GM19239 (cell line): ENCODE results near the gene GRIK3.
"Not testable (repeated sequence)": the region's sequence is repeated elsewhere in the genome, so short reads cannot be mapped to it uniquely, and the experiment has no call there.

Experiments used
- DNase-seq: peaks from one replicate; pipeline ENCODE4 v3.0.0; 2011; ENCODE audit warnings: low spot score; ENCODE audit not compliant: insufficient read length
- FAIRE-seq: peaks from 2 replicates; lab custom pipeline; 2011; peaks lifted over from hg19 to GRCh38; lab: Jason Lieb, UNC

GRIK3 gene

DNA sequence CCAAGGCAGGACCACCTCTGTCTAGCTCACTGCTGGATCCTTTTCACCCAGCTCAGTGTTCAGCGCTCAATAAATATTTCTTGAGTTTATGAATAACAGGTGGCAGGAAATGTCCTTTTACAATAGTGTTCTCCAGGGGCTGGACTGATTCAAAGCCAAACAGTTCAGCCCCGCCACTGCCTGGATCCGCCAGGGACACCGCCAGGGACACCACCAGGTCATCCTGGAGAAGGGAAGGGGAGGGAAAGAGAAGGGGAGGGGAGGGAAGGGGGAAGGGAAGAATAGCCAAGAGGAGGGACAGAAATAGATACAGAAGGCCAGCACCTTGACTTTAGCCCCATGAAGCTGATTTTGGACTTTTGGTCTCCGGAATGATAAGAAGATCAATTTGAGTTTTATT lies 255.6 kb downstream of the GRIK3 start:
- FAIRE-seq (no peak), DNase-seq (no peak)

DNA sequence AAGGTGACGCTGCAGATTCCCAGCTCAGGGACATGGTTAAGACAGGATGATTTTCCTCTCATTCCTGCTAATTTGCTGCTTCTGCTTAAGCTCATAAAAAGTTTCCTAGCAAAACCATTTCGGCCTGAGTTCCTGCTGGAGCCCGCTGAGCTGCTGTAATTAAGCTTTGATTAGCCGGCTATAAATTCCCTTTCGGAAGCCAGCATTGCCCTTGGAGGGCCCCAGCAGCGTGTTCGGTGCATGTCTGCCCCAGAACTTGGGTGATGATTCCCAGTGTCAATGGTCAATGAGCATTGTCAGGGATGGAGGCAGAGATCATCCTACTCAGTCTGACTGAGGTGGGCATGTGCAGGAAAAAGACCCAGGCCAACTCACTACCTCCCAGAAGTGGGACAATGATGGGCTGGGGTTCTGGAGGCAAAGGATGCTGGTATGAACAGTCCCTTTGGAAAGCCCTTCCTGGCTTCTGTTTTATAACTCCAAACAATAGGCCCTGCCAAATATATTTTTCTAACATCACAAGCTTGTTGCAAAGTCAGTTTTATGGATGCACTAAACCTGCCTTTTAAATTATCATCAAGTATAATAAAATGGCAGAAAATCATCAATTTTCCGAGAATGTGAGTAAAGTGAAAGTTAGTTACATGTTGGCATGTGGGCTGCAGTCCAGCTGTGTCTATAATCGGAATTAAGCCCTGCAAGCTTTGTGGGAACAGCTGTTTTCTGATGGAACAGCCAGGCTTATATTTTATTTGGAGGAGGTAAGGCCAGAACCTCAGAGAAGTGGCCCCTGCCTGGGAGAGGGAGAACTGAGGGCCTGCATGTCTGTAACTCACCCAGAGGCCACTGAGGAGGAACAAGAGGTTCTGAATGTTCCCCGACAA lies 257.1 kb downstream of the GRIK3 start:
- FAIRE-seq (no peak), DNase-seq (no peak)

DNA sequence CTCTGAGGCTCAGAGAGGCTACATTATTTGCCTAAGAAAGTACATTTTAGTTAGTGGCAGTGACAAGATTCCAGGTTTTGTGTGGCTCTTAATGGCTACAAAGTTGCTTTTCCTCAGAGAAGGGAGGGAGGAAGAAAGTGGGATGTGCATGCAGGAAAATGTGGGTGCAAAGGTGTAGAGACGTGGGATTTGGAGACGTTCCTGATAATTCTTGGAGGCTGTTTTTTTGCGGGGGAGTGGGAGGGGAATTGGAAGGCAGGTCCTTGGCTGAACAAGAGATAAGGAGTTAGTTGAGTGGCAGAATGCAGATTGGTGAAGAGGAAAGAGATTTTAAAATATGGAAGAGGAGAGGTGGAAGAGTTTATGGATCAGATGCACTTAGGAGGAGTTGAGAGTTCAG lies 258.1 kb downstream of the GRIK3 start:
- FAIRE-seq, result no peak

DNA sequence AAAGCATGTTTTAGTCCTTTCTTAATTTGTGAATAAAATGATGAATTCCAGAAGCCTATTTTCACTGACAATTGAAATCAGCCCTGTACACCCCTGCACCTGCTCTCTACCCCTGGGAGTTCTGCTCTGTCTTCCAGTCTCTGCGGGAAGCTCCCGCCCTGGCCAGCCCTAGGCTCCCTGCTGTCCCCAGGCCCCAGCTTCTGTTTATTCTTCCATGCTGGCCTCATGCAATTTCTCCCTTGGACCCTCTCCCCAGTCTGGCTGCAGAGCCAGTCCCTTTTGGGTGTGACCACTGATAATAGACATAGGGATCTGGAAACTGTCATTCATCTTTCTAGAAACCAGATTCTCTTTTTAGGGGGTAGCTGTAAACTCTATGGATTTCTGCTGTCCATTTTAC lies 258.6 kb downstream of the GRIK3 start:
- no peak for DNase-seq

More for the DNA sequence above, 258.1 kb downstream of the GRIK3 start:
- DNase-seq, result no peak

DNA sequence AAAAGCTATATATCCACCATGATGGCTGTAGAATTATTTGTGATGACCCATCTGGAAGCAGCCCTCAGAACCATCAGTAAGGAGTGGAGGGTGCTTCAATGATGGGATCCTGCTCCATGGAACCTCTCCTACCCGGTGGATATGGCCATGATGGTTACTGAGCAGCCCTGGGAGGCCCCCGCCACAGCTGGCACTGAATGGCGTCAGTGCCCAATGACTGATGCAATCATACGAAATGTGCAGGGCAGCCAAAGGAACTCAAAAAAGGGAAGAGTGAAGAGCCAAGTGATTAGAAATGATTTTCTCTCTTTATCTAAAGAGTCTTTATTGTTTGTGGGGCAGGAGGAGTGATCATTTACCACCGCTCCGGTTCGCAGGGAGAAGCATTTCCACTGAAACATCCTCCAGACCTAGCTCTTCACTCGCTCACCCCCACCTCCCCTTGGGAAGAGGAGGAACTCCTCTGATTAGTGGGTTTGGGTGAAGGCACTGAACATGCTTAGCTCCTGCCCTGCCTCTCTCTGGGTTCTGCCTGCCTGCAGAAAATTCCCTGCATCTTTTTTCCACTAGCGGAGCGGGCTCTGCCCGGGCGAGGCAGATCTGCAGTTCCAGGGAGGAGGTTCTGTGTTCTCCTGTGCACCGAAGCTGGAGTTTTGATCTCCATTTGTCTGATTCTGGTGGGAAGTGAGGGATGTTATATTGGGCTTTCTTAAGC lies 260.3 kb downstream of the GRIK3 start:
- no peak for FAIRE-seq
- DNase-seq, result no peak

More for the DNA sequence above, 258.6 kb downstream of the GRIK3 start:
- no peak for FAIRE-seq

DNA sequence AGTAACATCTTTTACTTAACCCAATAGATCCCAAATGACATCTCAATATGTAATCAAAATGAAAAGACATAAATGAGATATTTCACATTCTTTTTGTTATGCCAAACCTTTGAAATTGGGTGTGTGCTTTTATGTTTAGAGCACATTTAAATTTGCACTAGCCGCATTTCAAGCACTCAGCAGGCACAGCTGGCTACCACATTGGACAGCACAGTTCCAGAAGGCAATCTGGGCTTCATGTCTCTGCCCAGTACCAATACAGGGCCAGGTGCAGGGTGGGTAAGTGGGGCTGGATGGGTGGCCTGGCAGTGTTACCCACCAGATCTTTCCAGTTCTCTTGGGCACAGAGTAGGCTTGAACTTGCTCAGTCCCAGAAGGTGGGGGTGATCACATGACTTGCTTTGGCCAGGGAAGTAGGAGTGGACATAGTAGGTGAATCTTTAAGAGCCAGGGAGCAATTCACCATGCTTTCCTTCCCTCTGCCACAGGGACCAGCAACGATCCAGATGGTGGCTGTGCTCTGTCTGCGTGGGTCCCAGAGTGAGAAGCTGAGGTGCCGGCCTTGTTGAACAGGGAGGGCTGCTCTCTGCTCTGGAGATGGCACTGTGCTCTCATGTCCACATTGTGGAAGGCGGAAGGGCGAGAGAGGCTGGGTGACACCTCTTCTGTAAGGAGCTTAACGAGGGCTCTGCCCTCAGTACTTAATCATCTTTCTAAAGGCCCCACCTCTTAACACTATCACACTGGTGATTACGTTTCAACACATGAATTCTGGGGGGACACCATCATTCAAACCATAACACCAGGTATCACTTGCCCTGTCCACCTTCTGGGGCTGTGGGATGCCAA lies 261.4 kb downstream of the GRIK3 start:
- FAIRE-seq, result no peak
- no peak for DNase-seq

DNA sequence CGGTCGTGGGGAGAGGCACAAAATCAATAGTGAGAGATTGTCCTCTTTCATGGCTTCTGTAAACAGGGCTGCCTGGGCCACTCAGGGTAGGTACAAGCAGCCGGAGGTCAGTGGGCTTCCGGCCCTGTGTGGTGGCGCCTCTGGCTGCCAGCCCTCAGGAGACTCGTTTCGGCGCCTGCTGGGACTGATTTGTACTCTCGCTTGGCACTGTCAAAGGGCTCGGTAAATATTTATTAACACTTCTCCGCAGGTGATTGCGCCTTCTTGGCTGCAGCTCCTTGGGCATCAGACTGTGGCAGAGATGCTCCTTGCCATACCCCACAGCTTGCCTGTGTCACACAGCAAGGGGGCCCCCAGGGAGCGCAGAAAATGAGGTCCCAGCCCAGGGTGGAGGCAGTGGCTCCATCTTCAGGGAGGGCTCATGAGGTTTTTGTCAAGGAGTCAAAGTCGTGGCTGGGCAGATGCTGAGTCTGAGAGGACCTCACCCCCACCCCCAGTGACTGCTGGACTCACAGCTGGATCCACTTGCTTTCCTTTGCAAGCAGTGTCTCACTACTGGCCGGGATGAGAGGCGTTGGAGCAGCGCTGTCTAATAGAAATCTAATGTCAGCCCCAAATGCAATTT lies 262.5 kb downstream of the GRIK3 start:
- FAIRE-seq (no peak), DNase-seq (no peak)

DNA sequence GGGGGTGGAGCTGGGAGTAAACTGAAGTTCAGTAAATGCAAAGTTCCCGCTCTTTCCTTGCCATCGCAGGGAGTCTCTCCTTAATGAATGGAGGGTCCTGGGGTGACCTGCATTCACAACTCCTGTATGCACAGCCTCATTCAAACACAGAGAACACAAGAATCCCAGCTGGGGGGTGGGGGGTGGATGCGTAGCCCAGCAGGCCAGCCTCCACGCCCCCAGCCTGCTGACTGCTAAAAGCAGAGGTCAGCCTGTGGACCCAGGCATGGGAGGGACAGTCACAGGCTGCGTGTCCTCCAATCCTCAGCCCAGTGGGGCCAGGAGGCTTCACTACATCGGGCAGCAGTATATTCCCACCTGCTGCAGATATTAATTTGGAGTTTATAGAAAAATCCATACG lies 263.1 kb downstream of the GRIK3 start:
- FAIRE-seq (no peak), DNase-seq (no peak)

DNA sequence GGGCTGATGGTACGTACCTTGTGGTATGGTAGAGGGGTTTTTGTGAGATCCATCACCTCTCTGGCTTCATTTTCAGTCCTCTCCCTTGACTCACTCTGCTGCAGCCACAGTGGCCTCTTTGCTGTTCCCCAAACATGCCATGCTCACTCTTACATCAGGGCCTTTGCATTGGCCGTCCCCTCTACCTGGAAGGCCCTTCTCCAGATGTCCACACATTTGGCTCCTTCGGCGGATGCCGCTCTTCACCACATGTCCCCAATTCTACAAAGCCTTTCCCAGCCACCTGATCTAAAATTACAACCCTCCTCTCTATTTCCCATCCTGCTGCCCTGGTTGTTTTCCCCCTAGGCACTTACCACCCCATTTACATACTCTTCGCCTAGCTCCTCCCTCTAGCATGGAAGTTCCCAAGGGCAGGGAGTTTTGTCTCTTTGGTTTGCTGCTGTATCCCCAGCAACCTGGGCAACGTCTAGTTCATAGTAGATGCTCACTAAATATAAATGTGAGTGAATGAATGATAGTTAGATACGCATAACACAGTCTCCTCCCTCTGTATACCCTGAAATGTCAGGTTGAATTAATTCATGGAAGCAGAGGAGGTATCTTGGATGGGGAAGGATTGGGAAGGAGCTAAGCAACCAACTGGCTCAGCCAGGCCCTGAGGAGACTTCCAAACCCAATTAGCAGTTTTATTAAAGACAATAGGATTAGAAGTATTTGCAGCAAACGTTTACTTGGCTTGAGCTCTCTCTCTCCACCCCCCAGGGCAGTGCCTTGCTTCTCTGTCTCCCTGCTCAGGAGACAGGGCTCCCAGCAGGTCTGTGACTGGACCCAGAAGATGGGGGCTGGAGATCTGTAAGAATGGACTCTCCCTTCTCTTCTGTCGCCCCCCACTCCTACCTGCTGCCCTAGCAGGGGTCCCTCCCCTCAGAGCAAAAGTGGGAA lies 264.2 kb downstream of the GRIK3 start:
- no peak for DNase-seq
- no peak for FAIRE-seq

DNA sequence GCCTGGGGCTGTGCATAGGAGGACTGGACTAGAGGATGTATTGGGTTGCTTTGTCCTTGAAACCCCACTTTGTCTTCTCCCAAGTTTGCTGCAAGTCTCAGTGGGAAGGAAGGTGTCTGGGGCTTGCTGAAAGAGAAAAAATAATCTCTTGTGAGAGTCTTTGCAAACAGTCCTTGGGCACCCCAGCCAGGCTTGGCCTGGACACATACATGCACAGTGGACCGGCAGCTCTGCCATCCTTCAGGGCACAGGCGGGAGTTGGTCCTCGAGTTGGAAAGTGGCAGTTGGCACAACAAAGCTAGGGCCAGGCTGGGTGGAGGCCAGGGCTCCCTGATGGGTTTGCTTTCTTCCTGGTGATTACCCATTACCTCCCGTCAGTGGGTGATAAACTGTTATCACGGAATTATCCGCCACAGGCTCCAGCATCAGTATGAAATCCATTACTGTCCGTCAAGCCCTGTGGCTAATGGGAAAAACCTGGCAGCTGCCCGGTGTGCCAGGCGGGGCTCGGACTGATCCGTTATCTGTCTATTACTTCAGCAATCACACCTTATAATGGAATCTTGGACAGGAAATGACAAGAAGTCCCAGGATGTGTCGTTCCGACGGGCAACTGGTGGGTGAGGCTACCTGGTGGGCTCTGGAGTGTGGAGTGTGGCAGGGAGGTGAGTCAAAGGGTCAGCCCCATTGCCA lies 265.7 kb downstream of the GRIK3 start:
- no peak for FAIRE-seq
- no peak for DNase-seq

DNA sequence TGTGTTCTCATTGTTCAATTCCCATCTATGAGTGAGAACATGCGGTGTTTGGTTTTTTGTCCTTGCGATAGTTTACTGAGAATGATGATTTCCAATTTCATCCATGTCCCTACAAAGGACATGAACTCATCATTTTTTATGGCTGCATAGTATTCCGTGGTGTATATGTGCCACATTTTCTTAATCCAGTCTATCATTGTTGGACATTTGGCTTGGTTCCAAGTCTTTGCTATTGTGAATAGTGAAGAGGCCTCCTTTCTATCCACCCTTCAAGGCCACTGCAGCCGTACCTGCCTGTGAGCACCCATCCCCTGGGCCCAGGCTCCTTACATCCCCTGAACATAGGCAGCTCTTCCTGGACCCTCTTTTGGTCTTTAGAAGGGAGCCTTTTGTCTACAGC lies 266.9 kb downstream of the GRIK3 start:
- not testable (repeated sequence) for FAIRE-seq, DNase-seq

DNA sequence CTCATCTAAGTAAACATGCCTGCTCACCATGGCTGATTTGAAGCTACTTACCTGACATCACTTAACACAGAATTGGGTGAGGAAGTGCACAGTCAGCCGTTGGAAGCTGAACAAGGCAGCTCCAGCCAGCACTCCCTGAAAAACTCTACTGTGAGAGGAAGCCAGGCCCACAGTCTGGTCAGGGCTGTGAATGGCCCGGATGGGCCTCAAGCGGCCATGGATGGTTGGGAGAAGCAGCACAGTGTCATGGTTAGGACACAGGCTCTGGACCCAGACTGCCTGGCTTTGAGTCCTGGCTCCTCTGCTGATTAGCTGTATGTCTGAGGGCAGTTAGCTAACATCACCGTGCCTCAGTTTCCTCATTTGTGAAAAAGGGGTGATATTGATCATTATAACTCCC lies 267.8 kb downstream of the GRIK3 start:
- DNase-seq, result no peak
- FAIRE-seq, result no peak

DNA sequence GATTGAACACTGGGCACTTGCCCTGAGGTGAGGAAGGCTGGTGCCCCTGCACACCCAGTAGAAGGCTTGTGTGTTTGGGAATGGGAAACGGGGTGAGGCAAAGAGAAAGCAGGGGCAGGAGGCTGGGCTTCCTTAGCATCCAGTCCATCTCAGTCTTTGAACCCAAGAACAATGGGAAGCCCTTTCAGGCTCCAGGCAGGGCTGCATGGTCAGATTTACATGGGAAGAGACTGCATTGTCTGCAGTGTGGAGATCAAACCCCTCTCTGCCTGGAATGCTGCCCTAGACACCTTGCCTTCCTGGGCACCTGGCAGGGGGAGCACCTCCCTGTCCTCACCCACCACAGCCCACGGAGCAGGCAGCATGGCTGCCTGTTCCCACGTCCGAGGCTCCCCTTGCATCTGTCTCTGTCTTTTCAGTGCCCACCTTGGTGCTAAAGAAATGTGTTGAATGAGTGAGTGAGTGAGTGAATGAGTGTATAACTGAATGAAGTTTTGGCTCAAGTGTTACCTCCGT lies 268.5 kb downstream of the GRIK3 start:
- no peak for FAIRE-seq
- DNase-seq, result no peak

DNA sequence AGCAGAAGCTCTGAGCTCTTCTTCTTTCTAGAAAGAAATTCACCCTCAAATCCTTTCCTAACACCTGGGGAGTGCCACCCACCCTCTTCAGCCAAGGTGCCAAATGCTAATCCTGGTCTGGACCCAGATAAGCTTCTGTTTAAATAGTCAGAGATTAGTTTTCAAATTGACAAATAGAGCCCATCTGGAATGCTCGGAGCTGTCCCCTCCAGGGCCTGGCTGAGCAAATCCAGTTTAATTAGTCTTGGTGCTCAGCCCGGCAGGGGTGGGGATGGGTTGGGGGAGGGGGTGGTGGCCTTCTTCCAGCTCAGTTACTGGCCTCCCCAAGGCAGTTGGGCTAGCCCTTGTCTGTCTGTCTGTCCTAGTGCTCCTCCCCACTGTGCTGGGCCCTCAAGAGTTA lies 269.5 kb downstream of the GRIK3 start:
- no peak for FAIRE-seq

DNA sequence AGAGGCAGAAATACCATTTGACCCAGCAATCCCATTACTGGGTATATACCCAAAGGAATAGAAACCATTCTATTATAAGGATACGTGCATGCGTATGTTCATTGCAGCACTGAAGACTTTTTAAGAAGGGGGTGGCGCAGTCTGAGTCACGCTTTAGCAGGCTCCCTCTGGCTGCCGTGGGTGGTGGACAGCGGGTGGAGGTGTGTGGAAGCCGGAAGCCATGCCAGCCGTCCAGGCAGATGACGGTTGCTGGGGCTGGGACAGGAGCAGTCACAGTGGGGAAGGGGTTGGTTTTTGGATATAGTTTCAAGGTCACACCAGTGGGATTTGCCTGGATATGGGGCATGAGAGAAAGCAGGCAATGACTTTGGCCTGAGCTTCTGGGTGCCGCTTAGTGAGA lies 270.5 kb downstream of the GRIK3 start:
- FAIRE-seq (no peak), DNase-seq (no peak)

More for the DNA sequence above, 269.5 kb downstream of the GRIK3 start:
- no peak for DNase-seq

DNA sequence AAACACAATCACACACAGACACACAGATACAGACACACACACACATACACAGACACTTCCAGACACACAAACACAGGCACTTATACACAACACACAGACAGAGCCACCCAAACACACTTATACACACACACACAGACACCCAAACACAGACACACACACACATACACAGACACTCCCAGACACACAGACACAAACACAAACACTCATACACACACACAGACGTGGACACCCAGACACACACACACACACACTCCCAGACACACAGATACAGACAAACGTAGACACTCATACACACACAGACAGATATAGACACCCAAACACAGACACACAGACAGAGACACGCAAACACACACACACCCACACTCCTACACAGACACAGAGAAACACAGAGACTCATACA lies 272.1 kb downstream of the GRIK3 start:
- FAIRE-seq (no peak), DNase-seq (no peak)

DNA sequence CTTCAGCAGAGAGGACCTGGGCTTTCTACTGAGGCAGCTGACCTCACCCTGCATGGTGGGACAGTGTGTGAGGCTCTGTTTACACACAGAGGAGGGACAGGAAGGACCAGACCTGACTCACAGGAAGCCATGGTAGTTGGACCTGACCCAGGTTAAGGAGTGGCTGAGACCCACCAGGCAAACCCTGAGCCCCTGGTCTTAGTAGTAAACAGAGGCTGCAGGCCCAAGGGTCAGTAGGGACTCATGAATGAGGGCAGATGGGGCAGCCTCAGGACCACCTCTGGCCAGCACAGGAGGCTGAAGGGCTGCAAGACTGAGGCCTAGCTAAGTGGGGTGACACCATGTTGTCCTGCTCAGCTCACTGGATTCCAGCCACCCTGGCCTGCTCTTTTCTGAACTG lies 273.2 kb downstream of the GRIK3 start:
- FAIRE-seq, result no peak
- DNase-seq, result no peak

DNA sequence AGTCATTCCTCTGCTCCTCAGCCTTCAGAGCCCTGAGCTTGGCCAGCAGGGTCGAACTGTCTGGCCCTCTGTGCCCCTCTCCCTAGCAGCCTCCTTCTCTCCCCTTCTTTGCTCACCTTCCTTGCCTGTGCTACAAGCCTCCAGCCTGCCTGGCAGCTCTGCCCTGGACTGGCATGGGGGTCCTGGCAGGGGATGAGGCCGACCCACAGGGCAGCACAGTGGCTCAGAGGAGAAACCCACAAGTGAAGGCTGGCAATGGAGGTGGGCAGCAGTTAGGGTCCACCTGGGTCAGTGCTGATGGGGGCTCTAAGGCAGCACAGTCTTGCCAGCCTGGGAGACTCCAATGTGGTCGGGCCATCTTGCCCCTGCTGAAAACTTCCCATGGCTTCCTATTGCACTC lies 274.2 kb downstream of the GRIK3 start:
- no peak for FAIRE-seq
- DNase-seq, result no peak
